ENCODE measurements around the gene FHL2. TPM values are rescaled to one million over a fixed set of nuclear protein-coding genes. Genes with fewer than 3 reads are reported as not detected.

The FHL2 gene
- total RNA-seq, 1 donor from 2014 or later = 0.16 TPM

- Mint-ChIP-seq H3K9me3 (no peaks in the 10 kb centered on the region), H3K4me1 (peaks cover 7% of the 10 kb centered on the region), H3K36me3 (ENCODE audit: low read depth) (no peaks in the 10 kb centered on the region), H3K27ac (no peak overlapping the region), H3K27me3 (no peaks in the 10 kb centered on the region), H3K4me3 (no peak overlapping the region)
- intact Hi-C loops (cut with micrococcal nuclease) = loop anchor here (1.0 to 2.0 kb wide), 5 partner anchors 151 to 1212 kb away; no protein-coding TSS in a partner anchor
- peak; percentile 61 for DNase-seq
- CTCF ChIA-PET = interaction anchor here (0.7 to 2.1 kb wide), 5 partner anchors 38 to 1173 kb away, joined by 3 to 5 read pairs (median 4); no protein-coding TSS in a partner anchor
- POLR2A ChIA-PET = no interaction called here
- ATAC-seq (ENCODE audit: low read depth) = peak; percentile 99
- TF ChIP-seq CTCF (IDR thresholded peaks at IDR 0.05) = no peak
Measured at GRCh38 chr2:105369777-105370690, 28.8 kb downstream of the FHL2 start.

GRCh38 chr2:105368759-105369408 is 30.0 kb downstream of the FHL2 start:
- H3K27me3 Mint-ChIP-seq = no peaks in the 10 kb centered on the region
- H3K9me3 Mint-ChIP-seq = no peaks in the 10 kb centered on the region
- DNase-seq (no peak), ATAC-seq (ENCODE audit: low read depth) (no peak)
- CTCF ChIA-PET = interaction anchor here (0.7 to 2.1 kb wide), 6 partner anchors 37 to 1214 kb away, joined by 3 to 5 read pairs (median 4); no protein-coding TSS in a partner anchor
- POLR2A ChIA-PET = interaction anchor here (0.6 kb wide), 1 partner anchor 1155 kb away, joined by 3 read pairs; no protein-coding TSS in a partner anchor
- H3K4me3 Mint-ChIP-seq = no peak overlapping the region
- H3K4me1 Mint-ChIP-seq = peaks cover 7% of the 10 kb centered on the region
- intact Hi-C loops (cut with micrococcal nuclease) = loop anchor here (1.0 to 2.0 kb wide), 3 partner anchors 736 to 1213 kb away; no protein-coding TSS in a partner anchor
- H3K36me3 Mint-ChIP-seq (ENCODE audit: low read depth) = no peaks in the 10 kb centered on the region
- no peak for TF ChIP-seq CTCF (IDR thresholded peaks at IDR 0.05)
- H3K27ac Mint-ChIP-seq = no peak overlapping the region

- intact Hi-C loops (cut with micrococcal nuclease) = no loop called here
- ATAC-seq (ENCODE audit: low read depth) (no peak), DNase-seq (no peak)
- Mint-ChIP-seq H3K4me3 (no peak overlapping the region), H3K27me3 (no peaks in the 10 kb centered on the region), H3K36me3 (ENCODE audit: low read depth) (peaks cover 13% of the 10 kb centered on the region), H3K9me3 (no peaks in the 10 kb centered on the region), H3K27ac (no peak overlapping the region), H3K4me1 (peaks cover 7% of the 10 kb centered on the region)
- no peak for TF ChIP-seq CTCF (IDR thresholded peaks at IDR 0.05)
- ChIA-PET POLR2A (no interaction called here), CTCF (interaction anchor here (1.6 kb wide), 1 partner anchor 156 kb away, joined by 3 read pairs; no protein-coding TSS in a partner anchor)
Measured at GRCh38 chr2:105365206-105365605, 33.6 kb downstream of the FHL2 start.

- ChIA-PET POLR2A (no interaction called here), CTCF (interaction anchor here (1.6 kb wide), 1 partner anchor 156 kb away, joined by 3 read pairs; no protein-coding TSS in a partner anchor)
- peaks cover under 1% of the 10 kb centered on the region for H3K4me1 Mint-ChIP-seq
- TF ChIP-seq CTCF (IDR thresholded peaks at IDR 0.05) = no peak
- no peak overlapping the region for H3K27ac Mint-ChIP-seq
- no peaks in the 10 kb centered on the region for H3K9me3 Mint-ChIP-seq
- H3K4me3 Mint-ChIP-seq = no peak overlapping the region
- ATAC-seq (ENCODE audit: low read depth) (no peak), DNase-seq (no peak)
- intact Hi-C loops (cut with micrococcal nuclease) = no loop called here
- H3K36me3 Mint-ChIP-seq (ENCODE audit: low read depth) = peaks cover 18% of the 10 kb centered on the region
- no peaks in the 10 kb centered on the region for H3K27me3 Mint-ChIP-seq
Measured at GRCh38 chr2:105364436-105365139, 34.3 kb downstream of the FHL2 start.
